Adrenal gland (tissue), 5 donors: Measurements from ENCODE around the gene WFDC1.

Experiments
- CTCF ChIP-seq, 6 experiments: fragments of 450-650 bp in 4 of 6; fragments of 200-600 bp in 2 of 6; sonication (generic) in 1 of 6; IDR thresholded peaks; 1 replicate in 5 of 6; 2 replicates in 1 of 6; pipeline versions ENCODE4 v1.5.1 to v1.8.0; 2016 to 2021; ENCODE audit warnings: antibody characterized with exemption in 6 of 6, mild to moderate bottlenecking in 2 of 6, moderate library complexity in 1 of 6
- POLR2A ChIP-seq, 2 donors: fragments of 450-650 bp; IDR thresholded peaks; one replicate each; pipeline ENCODE4 v1.6.1; 2017; ENCODE audit warnings: antibody characterized with exemption in 2 of 2, mild to moderate bottlenecking in 2 of 2, moderate library complexity in 1 of 2
- donor health status: DM: no; HTN: no; CAD: no.

- TF ChIP-seq POLR2A (IDR thresholded peaks at IDR 0.05) (no peak), CTCF (IDR thresholded peaks at IDR 0.05) (no peak)
These were observed 32.6 kb upstream of the WFDC1 start for GRCh38 chr16:84262031-84262430.
